GM23338 (cell line): ENCODE results near the gene CHST15. TPM values are rescaled to one million over a fixed set of nuclear protein-coding genes. Genes with fewer than 3 reads are reported as not detected.

ENCODE experiments used
- ATAC-seq: fragments of 200-7000 bp; cut with Tn5 transposase; 3 replicates; pipeline ENCODE4 v1.9.1; 2020
- DNase-seq: peaks from one replicate; pipeline ENCODE4 v3.0.0-alpha.2; 2015; ENCODE audit warnings: low spot score
- H2AFZ ChIP-seq: fragments of 200-600 bp; sonication (generic); 2 replicates; pipeline ENCODE4 v1.8.0; 2016; ENCODE audit warnings: antibody characterized with exemption, mild to moderate bottlenecking, moderate library complexity
- H3F3A ChIP-seq: fragments of 200-600 bp; sonication (generic); replicated peaks from 2 replicates; pipeline ENCODE4 v1.8.0; 2017; ENCODE audit warnings: antibody characterized with exemption, mixed run types, low read depth
- H3K27ac ChIP-seq: fragments of 200-600 bp; sonication (generic); 2 replicates; pipeline ENCODE4 v1.6.1; 2016; ENCODE audit warnings: low read depth
- H3K27me3 ChIP-seq: fragments of 200-600 bp; sonication (generic); 2 replicates; pipeline ENCODE4 v1.8.0; 2016; ENCODE audit warnings: mild to moderate bottlenecking, mixed run types, moderate library complexity; ENCODE audit not compliant: insufficient read depth
- H3K36me3 ChIP-seq: fragments of 200-600 bp; sonication (generic); 2 replicates; pipeline ENCODE4 v1.8.0; 2016; ENCODE audit warnings: mild to moderate bottlenecking; ENCODE audit not compliant: insufficient read depth
- H3K4me1 ChIP-seq: fragments of 200-600 bp; sonication (generic); 2 replicates; pipeline ENCODE4 v1.8.0; 2016; ENCODE audit warnings: mild to moderate bottlenecking, moderate library complexity; ENCODE audit not compliant: insufficient read depth
- H3K4me2 ChIP-seq: fragments of 200-600 bp; sonication (generic); 2 replicates; pipeline ENCODE4 v1.7.1; 2017; ENCODE audit warnings: mixed run types
- H3K4me3 ChIP-seq: fragments of 200-600 bp; sonication (generic); 2 replicates; pipeline ENCODE4 v1.6.1; 2016; ENCODE audit warnings: mixed run types
- H3K79me2 ChIP-seq: fragments of 200-600 bp; sonication (generic); replicated peaks from 2 replicates; pipeline ENCODE4 v1.8.0; 2017; ENCODE audit warnings: mild to moderate bottlenecking; ENCODE audit not compliant: insufficient read depth
- H3K9me2 ChIP-seq: fragments of 200-600 bp; sonication (generic); 2 replicates; pipeline ENCODE4 v1.8.0; 2017; ENCODE audit not compliant: insufficient read depth
- H4K20me1 ChIP-seq: fragments of 200-600 bp; sonication (generic); replicated peaks from 2 replicates; pipeline ENCODE4 v1.8.0; 2017; ENCODE audit warnings: mild to moderate bottlenecking; ENCODE audit not compliant: insufficient read depth
- H3K27ac Mint-ChIP-seq: 2 replicates; pipeline ENCODE4 v1.8.0; 2020; ENCODE audit warnings: inconsistent platforms, mild to moderate bottlenecking, moderate library complexity, mixed read lengths
- H3K27me3 Mint-ChIP-seq: 3 replicates; pipeline ENCODE4 v1.8.0; 2022; ENCODE audit warnings: low read depth, mild to moderate bottlenecking, moderate library complexity, mixed read lengths, inconsistent platforms; ENCODE audit not compliant: insufficient read depth, poor library complexity
- H3K36me3 Mint-ChIP-seq: 3 replicates; pipeline ENCODE4 v1.8.0; 2021; ENCODE audit warnings: low read depth, mild to moderate bottlenecking, inconsistent platforms, moderate library complexity, mixed read lengths
- H3K4me1 Mint-ChIP-seq: 3 replicates; pipeline ENCODE4 v1.8.0; 2020; ENCODE audit warnings: mild to moderate bottlenecking, inconsistent platforms, mixed read lengths
- H3K4me3 Mint-ChIP-seq: 3 replicates; pipeline ENCODE4 v1.8.0; 2021; ENCODE audit warnings: moderate library complexity, mild to moderate bottlenecking, inconsistent platforms, mixed read lengths
- H3K9me3 Mint-ChIP-seq: 3 replicates; pipeline ENCODE4 v1.8.0; 2020; ENCODE audit warnings: moderate library complexity, mild to moderate bottlenecking, inconsistent platforms, mixed read lengths
- CREB1 ChIP-seq: fragments of 250-450 bp; sonication (Bioruptor Pico); IDR thresholded peaks from 2 replicates; pipeline ENCODE4 v1.5.0; 2020; ENCODE audit warnings: low read depth, mild to moderate bottlenecking, moderate library complexity
- EZH2 ChIP-seq: fragments of 200-600 bp; sonication (generic); IDR thresholded peaks from one replicate; pipeline ENCODE4 v1.8.0; 2017; ENCODE audit warnings: antibody characterized with exemption, mild to moderate bottlenecking, low read depth; ENCODE audit not compliant: unreplicated experiment
- NANOG ChIP-seq: IDR thresholded peaks from 2 replicates; pipeline ENCODE4 v1.6.1; 2016; ENCODE audit warnings: antibody characterized with exemption, borderline replicate concordance
- POLR2AphosphoS5 ChIP-seq: IDR thresholded peaks from 2 replicates; pipeline ENCODE4 v1.6.1; 2016; ENCODE audit warnings: antibody characterized with exemption, low read depth
- STAT1 ChIP-seq: IDR thresholded peaks from one replicate; pipeline ENCODE4 v1.6.1; 2016; ENCODE audit warnings: antibody characterized with exemption; ENCODE audit not compliant: unreplicated experiment
- ZNF114 ChIP-seq: fragments of 250-450 bp; sonication (Bioruptor Pico); IDR thresholded peaks from 2 replicates; pipeline ENCODE4 v1.5.0; 2020; ENCODE audit warnings: mild to moderate bottlenecking, moderate library complexity
- polyA plus RNA-seq: library from polyadenylated mRNA; unstranded; fragments of >200 nt; fragmentation: Nextera tagmentation; extraction: Ambion mirVana; gene quantifications from 2 replicates; pipeline ENCODE4 v1.2.1, GENCODE V29; 2016
- total RNA-seq: library from RNA; depleted of rRNA; stranded (reverse); fragments of >200 nt; shearing (Covaris generic); gene quantifications from 2 replicates; pipeline ENCODE4 v1.2.3, GENCODE V29; 2014
- TF ChIP-seq, protein P1 (sequence below): IDR thresholded peaks from 2 replicates; pipeline ENCODE4 v1.6.1; 2016; ENCODE audit warnings: antibody characterized with exemption
- TF ChIP-seq, protein P2 (sequence below): fragments of 250-450 bp; sonication (Bioruptor Pico); IDR thresholded peaks from 2 replicates; pipeline ENCODE4 v1.5.0; 2020; ENCODE audit warnings: mild to moderate bottlenecking, moderate library complexity
- TF ChIP-seq, protein P3 (sequence below): IDR thresholded peaks from one replicate; pipeline ENCODE4 v1.6.1; 2018; ENCODE audit warnings: antibody characterized with exemption; ENCODE audit not compliant: unreplicated experiment
- TF ChIP-seq, protein P4 (sequence below), 2 experiments: fragments of 200-600 bp in 1 of 2; sonication (generic) in 1 of 2; conservative IDR thresholded peaks; 2 replicates each; pipeline versions ENCODE4 v1.5.1 to v1.6.1; 2016 to 2017; ENCODE audit warnings: antibody characterized with exemption in 2 of 2, low read depth in 2 of 2, mild to moderate bottlenecking in 2 of 2, moderate library complexity in 1 of 2

Gene CHST15
- total and polyA plus RNA-seq, 2 experiments from 2014 or later: 2.6 to 11.2 TPM

DNA sequence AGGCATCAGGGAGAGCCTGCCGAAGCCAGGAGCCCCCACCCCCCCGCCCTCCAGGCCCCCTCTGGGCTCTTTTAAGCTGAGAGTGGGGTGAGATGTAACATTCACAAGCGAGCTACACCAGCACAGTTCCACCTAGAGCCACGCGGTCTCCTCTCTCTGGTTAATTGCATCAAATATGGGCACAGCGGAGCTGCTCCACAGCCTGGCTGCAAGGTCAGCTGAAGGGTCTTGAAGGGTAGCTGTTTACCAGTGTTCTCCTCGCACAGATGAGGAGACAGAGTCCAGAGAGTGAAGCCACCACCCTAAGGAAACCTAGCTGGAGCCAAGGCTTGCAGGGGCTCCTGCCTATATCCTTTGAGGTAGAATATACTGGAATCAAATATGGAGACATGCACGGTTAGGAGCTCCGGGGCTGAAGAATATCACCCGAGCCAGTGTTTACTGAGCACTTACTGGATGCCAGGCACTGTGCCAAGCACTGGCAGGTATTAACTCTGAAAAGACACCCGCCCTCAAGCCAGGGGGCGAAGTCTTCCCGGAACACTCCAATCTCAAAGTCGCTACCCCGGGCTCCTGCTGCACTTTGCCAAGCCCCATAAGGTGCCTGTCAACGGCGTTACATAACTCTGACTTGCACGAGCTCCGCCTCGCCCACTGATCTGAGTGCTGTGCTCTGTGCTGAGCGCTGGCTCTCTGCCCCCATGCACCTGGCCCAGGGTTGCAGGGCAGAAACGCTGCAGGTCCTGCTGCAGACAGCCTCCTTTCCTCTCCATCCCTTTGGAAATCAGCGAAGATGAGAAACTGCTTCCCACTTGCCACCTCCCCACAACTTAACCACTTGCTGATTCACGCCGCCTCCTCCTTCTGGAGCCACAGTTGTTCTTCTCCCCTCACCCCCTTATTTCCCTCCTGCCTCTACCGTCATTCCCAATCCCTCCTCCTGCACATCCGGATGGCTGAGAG lies 5.4 kb downstream of the CHST15 start:
- Mint-ChIP-seq H3K9me3 (peaks cover 3% of the 10 kb centered on the region; the same call in 1 of the 3 replicates), H3K27me3 (peaks cover 29% of the 10 kb centered on the region), H3K4me1 (peaks cover 31% of the 10 kb centered on the region), H3K4me3 (no peak overlapping the region), H3K27ac (no peak overlapping the region), H3K36me3 (peaks cover 3% of the 10 kb centered on the region; the same call in 1 of the 3 replicates)
- ATAC-seq (no peak), DNase-seq (no peak)
- TF ChIP-seq, protein P1, sequence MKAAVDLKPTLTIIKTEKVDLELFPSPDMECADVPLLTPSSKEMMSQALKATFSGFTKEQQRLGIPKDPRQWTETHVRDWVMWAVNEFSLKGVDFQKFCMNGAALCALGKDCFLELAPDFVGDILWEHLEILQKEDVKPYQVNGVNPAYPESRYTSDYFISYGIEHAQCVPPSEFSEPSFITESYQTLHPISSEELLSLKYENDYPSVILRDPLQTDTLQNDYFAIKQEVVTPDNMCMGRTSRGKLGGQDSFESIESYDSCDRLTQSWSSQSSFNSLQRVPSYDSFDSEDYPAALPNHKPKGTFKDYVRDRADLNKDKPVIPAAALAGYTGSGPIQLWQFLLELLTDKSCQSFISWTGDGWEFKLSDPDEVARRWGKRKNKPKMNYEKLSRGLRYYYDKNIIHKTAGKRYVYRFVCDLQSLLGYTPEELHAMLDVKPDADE: no peak
- TF ChIP-seq, protein P2, sequence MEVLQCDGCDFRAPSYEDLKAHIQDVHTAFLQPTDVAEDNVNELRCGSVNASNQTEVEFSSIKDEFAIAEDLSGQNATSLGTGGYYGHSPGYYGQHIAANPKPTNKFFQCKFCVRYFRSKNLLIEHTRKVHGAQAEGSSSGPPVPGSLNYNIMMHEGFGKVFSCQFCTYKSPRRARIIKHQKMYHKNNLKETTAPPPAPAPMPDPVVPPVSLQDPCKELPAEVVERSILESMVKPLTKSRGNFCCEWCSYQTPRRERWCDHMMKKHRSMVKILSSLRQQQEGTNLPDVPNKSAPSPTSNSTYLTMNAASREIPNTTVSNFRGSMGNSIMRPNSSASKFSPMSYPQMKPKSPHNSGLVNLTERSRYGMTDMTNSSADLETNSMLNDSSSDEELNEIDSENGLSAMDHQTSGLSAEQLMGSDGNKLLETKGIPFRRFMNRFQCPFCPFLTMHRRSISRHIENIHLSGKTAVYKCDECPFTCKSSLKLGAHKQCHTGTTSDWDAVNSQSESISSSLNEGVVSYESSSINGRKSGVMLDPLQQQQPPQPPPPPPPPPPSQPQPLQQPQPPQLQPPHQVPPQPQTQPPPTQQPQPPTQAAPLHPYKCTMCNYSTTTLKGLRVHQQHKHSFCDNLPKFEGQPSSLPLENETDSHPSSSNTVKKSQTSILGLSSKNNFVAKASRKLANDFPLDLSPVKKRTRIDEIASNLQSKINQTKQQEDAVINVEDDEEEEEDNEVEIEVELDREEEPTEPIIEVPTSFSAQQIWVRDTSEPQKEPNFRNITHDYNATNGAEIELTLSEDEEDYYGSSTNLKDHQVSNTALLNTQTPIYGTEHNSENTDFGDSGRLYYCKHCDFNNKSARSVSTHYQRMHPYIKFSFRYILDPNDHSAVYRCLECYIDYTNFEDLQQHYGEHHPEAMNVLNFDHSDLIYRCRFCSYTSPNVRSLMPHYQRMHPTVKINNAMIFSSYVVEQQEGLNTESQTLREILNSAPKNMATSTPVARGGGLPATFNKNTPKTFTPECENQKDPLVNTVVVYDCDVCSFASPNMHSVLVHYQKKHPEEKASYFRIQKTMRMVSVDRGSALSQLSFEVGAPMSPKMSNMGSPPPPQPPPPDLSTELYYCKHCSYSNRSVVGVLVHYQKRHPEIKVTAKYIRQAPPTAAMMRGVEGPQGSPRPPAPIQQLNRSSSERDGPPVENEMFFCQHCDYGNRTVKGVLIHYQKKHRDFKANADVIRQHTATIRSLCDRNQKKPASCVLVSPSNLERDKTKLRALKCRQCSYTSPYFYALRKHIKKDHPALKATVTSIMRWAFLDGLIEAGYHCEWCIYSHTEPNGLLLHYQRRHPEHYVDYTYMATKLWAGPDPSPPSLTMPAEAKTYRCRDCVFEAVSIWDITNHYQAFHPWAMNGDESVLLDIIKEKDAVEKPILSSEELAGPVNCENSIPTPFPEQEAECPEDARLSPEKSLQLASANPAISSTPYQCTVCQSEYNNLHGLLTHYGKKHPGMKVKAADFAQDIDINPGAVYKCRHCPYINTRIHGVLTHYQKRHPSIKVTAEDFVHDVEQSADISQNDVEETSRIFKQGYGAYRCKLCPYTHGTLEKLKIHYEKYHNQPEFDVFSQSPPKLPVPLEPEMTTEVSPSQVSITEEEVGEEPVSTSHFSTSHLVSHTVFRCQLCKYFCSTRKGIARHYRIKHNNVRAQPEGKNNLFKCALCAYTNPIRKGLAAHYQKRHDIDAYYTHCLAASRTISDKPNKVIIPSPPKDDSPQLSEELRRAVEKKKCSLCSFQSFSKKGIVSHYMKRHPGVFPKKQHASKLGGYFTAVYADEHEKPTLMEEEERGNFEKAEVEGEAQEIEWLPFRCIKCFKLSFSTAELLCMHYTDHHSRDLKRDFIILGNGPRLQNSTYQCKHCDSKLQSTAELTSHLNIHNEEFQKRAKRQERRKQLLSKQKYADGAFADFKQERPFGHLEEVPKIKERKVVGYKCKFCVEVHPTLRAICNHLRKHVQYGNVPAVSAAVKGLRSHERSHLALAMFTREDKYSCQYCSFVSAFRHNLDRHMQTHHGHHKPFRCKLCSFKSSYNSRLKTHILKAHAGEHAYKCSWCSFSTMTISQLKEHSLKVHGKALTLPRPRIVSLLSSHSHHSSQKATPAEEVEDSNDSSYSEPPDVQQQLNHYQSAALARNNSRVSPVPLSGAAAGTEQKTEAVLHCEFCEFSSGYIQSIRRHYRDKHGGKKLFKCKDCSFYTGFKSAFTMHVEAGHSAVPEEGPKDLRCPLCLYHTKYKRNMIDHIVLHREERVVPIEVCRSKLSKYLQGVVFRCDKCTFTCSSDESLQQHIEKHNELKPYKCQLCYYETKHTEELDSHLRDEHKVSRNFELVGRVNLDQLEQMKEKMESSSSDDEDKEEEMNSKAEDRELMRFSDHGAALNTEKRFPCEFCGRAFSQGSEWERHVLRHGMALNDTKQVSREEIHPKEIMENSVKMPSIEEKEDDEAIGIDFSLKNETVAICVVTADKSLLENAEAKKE (CRISPR knock-in tag): no peak
- TF ChIP-seq, protein P3, sequence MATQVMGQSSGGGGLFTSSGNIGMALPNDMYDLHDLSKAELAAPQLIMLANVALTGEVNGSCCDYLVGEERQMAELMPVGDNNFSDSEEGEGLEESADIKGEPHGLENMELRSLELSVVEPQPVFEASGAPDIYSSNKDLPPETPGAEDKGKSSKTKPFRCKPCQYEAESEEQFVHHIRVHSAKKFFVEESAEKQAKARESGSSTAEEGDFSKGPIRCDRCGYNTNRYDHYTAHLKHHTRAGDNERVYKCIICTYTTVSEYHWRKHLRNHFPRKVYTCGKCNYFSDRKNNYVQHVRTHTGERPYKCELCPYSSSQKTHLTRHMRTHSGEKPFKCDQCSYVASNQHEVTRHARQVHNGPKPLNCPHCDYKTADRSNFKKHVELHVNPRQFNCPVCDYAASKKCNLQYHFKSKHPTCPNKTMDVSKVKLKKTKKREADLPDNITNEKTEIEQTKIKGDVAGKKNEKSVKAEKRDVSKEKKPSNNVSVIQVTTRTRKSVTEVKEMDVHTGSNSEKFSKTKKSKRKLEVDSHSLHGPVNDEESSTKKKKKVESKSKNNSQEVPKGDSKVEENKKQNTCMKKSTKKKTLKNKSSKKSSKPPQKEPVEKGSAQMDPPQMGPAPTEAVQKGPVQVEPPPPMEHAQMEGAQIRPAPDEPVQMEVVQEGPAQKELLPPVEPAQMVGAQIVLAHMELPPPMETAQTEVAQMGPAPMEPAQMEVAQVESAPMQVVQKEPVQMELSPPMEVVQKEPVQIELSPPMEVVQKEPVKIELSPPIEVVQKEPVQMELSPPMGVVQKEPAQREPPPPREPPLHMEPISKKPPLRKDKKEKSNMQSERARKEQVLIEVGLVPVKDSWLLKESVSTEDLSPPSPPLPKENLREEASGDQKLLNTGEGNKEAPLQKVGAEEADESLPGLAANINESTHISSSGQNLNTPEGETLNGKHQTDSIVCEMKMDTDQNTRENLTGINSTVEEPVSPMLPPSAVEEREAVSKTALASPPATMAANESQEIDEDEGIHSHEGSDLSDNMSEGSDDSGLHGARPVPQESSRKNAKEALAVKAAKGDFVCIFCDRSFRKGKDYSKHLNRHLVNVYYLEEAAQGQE: no peak
- TF ChIP-seq NANOG (no peak), POLR2AphosphoS5 (no peak), CREB1 (CRISPR knock-in tag) (no peak), ZNF114 (no peak), STAT1 (no peak), EZH2 (no peak)
- TF ChIP-seq, protein P4, sequence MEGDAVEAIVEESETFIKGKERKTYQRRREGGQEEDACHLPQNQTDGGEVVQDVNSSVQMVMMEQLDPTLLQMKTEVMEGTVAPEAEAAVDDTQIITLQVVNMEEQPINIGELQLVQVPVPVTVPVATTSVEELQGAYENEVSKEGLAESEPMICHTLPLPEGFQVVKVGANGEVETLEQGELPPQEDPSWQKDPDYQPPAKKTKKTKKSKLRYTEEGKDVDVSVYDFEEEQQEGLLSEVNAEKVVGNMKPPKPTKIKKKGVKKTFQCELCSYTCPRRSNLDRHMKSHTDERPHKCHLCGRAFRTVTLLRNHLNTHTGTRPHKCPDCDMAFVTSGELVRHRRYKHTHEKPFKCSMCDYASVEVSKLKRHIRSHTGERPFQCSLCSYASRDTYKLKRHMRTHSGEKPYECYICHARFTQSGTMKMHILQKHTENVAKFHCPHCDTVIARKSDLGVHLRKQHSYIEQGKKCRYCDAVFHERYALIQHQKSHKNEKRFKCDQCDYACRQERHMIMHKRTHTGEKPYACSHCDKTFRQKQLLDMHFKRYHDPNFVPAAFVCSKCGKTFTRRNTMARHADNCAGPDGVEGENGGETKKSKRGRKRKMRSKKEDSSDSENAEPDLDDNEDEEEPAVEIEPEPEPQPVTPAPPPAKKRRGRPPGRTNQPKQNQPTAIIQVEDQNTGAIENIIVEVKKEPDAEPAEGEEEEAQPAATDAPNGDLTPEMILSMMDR (conservative IDR thresholded peaks at IDR 0.05; ENCODE audit: low read depth in 2 of 2): no peak
- no peak overlapping the region for H3K4me2 ChIP-seq
- peaks cover 4% of the 10 kb centered on the region; the same call in 1 of the 2 replicates for H3K4me1 ChIP-seq
- H3F3A ChIP-seq: no peaks in the 10 kb centered on the region
- no peak overlapping the region for H3K27ac ChIP-seq
- H3K27me3 ChIP-seq: peaks cover 30% of the 10 kb centered on the region
- peaks cover 21% of the 10 kb centered on the region for H3K79me2 ChIP-seq
- H3K9me2 ChIP-seq: no peaks in the 10 kb centered on the region
- no peak overlapping the region for H3K4me3 ChIP-seq
- H3K36me3 ChIP-seq: no peaks in the 10 kb centered on the region
- H4K20me1 ChIP-seq: peaks cover 7% of the 10 kb centered on the region; the same call in 1 of the 2 replicates
- no peak overlapping the region for H2AFZ ChIP-seq
